NB4 (cell line): ENCODE data around the gene PGLYRP4.

Experiments
- CTCF ChIP-seq: IDR thresholded peaks from one replicate; pipeline ENCODE4 v1.5.1; 2012; ENCODE audit warnings: low read depth, low read length
- MAX ChIP-seq: IDR thresholded peaks from 2 replicates; pipeline ENCODE4 v1.6.1; 2011; ENCODE audit warnings: low read depth, low read length
- MYC ChIP-seq: IDR thresholded peaks from 2 replicates; pipeline ENCODE4 v1.6.1; 2011; ENCODE audit warnings: low read depth, low read length
- POLR2A ChIP-seq: IDR thresholded peaks from 2 replicates; pipeline ENCODE4 v1.6.1; 2011; ENCODE audit warnings: mild to moderate bottlenecking; ENCODE audit not compliant: insufficient read length; ENCODE audit errors: extremely low read depth

DNA sequence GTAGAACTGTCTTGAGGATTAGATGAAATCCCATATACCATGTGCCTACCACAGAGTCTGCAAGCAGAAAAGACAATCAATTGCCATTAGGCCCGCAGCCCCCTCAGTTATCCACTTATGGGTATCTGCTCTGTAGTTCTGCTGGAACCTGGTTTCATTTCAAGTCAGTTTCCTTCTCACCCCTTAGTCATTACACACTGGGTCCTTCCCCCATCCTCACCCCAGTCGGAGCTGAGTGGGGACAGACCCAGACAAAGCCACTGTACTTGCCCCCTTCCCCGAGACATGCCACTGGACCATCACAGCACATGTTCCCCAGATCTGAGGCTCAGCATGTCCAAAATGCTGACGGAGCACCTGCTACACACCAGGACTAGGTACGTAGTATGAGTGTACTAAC lies 57.1 kb downstream of the PGLYRP4 start:
- TF ChIP-seq POLR2A (no peak), CTCF (no peak), MAX (no peak), MYC (no peak)
